Measurements from ENCODE around the gene MAB21L4. TPM values are rescaled to one million over a fixed set of nuclear protein-coding genes. Genes with fewer than 3 reads are reported as not detected.

Gene MAB21L4
- total and polyA plus RNA-seq, 7 donors, result not detected

- H3K4me3 ChIP-seq, result no peak overlapping the region
- intact Hi-C loops (cut with DNase I), result loop anchor here in 1 of 2 donors (5.0 to 10.0 kb wide), 3 partner anchors 137 to 884 kb away; partner anchors contain the start of gene D2HGDH
- no peaks in the 10 kb centered on the region for H3K27me3 ChIP-seq (ENCODE audit: insufficient read depth in 3 of 3, low read length in 2 of 3)
- no peaks in the 10 kb centered on the region for H3K9me3 ChIP-seq
- peak in 1 of 4 donors; percentile 10 for ATAC-seq
- no peaks in the 10 kb centered on the region for H3K36me3 ChIP-seq (ENCODE audit: insufficient read depth in 1 of 2, low read depth in 1 of 2)
- no peak for DNase-seq
- no peaks in the 10 kb centered on the region for H3K4me1 ChIP-seq
- H3K27ac ChIP-seq, result no peak overlapping the region
- TF ChIP-seq CTCF (IDR thresholded peaks at IDR 0.05), result no peak
- WGBS, 3 donors, result 53 to 65% (median 58%) methylated on average over 11 of the region's 11 CpGs
Measured at GRCh38 chr2:240850756-240851077, 45.2 kb downstream of the MAB21L4 start.

- intact Hi-C loops (cut with DNase I), result loop anchor here in 1 of 2 donors (5.0 to 10.0 kb wide), 3 partner anchors 137 to 885 kb away; partner anchors contain the start of gene D2HGDH
- no peaks in the 10 kb centered on the region for H3K4me1 ChIP-seq
- H3K27ac ChIP-seq, result no peak overlapping the region
- no peaks in the 10 kb centered on the region for H3K9me3 ChIP-seq
- H3K36me3 ChIP-seq (ENCODE audit: insufficient read depth in 1 of 2, low read depth in 1 of 2), result no peaks in the 10 kb centered on the region
- H3K4me3 ChIP-seq, result no peak overlapping the region
- no peaks in the 10 kb centered on the region for H3K27me3 ChIP-seq (ENCODE audit: insufficient read depth in 3 of 3, low read length in 2 of 3)
- WGBS, 3 donors, result 83 to 93% (median 85%) methylated on average over 10 to 11 of the region's 11 CpGs
- ATAC-seq (no peak), DNase-seq (no peak)
- TF ChIP-seq CTCF (IDR thresholded peaks at IDR 0.05), result no peak
Measured at GRCh38 chr2:240850026-240850425, 45.9 kb downstream of the MAB21L4 start.

- H3K9me3 ChIP-seq, result no peaks in the 10 kb centered on the region
- no peaks in the 10 kb centered on the region for H3K27me3 ChIP-seq (ENCODE audit: insufficient read depth in 3 of 3, low read length in 2 of 3)
- no peak for DNase-seq
- no peak for TF ChIP-seq CTCF (IDR thresholded peaks at IDR 0.05)
- H3K36me3 ChIP-seq (ENCODE audit: insufficient read depth in 1 of 2, low read depth in 1 of 2), result no peaks in the 10 kb centered on the region
- intact Hi-C loops (cut with DNase I), result no loop called here
- WGBS, 3 donors, result 74 to 76% (median 76%) methylated on average over 12 of the region's 12 CpGs
- no peak overlapping the region for H3K27ac ChIP-seq
- ATAC-seq, result no peak
- no peak overlapping the region for H3K4me3 ChIP-seq
- H3K4me1 ChIP-seq, result no peaks in the 10 kb centered on the region
Measured at GRCh38 chr2:240848900-240849680, 46.9 kb downstream of the MAB21L4 start.

- Histone ChIP-seq H3K9me3 (no peaks in the 10 kb centered on the region), H3K4me3 (no peak overlapping the region), H3K27me3 (ENCODE audit: insufficient read depth in 3 of 3, low read length in 2 of 3) (no peaks in the 10 kb centered on the region), H3K27ac (no peak overlapping the region), H3K4me1 (no peaks in the 10 kb centered on the region), H3K36me3 (ENCODE audit: insufficient read depth in 1 of 2, low read depth in 1 of 2) (no peaks in the 10 kb centered on the region)
- intact Hi-C loops (cut with DNase I), result no loop called here
- ATAC-seq (no peak), DNase-seq (no peak)
- WGBS, 3 donors, result 87 to 93% (median 90%) methylated on average over 7 to 13 of the region's 13 CpGs
- no peak for TF ChIP-seq CTCF (IDR thresholded peaks at IDR 0.05)
Measured at GRCh38 chr2:240847817-240848216, 48.1 kb downstream of the MAB21L4 start.

Measured in psoas muscle (tissue), 8 donors.